Upper lobe of left lung (tissue), 6 donors: Measurements from ENCODE around the gene KLHL29. TPM values are rescaled to one million over a fixed set of nuclear protein-coding genes. Genes with fewer than 3 reads are reported as not detected.
A peak's percentile ranks its signal among the peaks of the same experiment; 100 is the strongest.

Source experiments
- ATAC-seq, 2 donors: fragments of 200-7000 bp; cut with Tn5 transposase; one replicate each; pipeline ENCODE4 v1.9.1; 2022; ENCODE audit warnings: mild to moderate bottlenecking in 2 of 2, moderate library complexity in 2 of 2; ENCODE audit not compliant: low FRiP score in 2 of 2
- DNase-seq, 2 donors: peaks; one replicate each; pipeline ENCODE4 v3.0.0-alpha.2; 2019 to 2020
- H3K27ac ChIP-seq, 4 donors: fragments of 200-600 bp; sonication (generic); one replicate each; pipeline ENCODE4 v1.5.1; 2016 to 2019
- H3K27me3 ChIP-seq, 4 donors: fragments of 200-600 bp; sonication (generic); one replicate each; pipeline ENCODE4 v1.5.1; 2017 to 2019
- H3K36me3 ChIP-seq, 4 donors: fragments of 200-600 bp; sonication (generic); one replicate each; pipeline ENCODE4 v1.5.1; 2016 to 2019
- H3K4me1 ChIP-seq, 4 donors: fragments of 200-600 bp; sonication (generic); one replicate each; pipeline ENCODE4 v1.5.1; 2018 to 2019
- H3K4me3 ChIP-seq, 4 donors: fragments of 200-600 bp; sonication (generic); one replicate each; pipeline ENCODE4 v1.5.1; 2017 to 2019; ENCODE audit warnings: mild to moderate bottlenecking in 2 of 4, moderate library complexity in 1 of 4
- H3K9me3 ChIP-seq, 4 donors: fragments of 200-600 bp; sonication (generic); one replicate each; pipeline ENCODE4 v1.5.1; 2018 to 2019
- CTCF ChIP-seq, 6 experiments: fragments of 450-650 bp in 4 of 6; fragments of 200-600 bp in 2 of 6; sonication (generic) in 2 of 6; IDR thresholded peaks; one replicate each; pipeline ENCODE4 v1.5.1; 2016 to 2019; ENCODE audit warnings: antibody characterized with exemption in 6 of 6
- EP300 ChIP-seq, 4 donors: sonication (generic); formaldehyde crosslinking; IDR thresholded peaks; one replicate each; pipeline ENCODE4 v1.5.1; 2017; ENCODE audit warnings: antibody characterized with exemption in 4 of 4, control low read depth in 2 of 4
- POLR2A ChIP-seq, 4 donors: fragments of 450-650 bp; IDR thresholded peaks; one replicate each; pipeline ENCODE4 v1.5.1; 2016 to 2017; ENCODE audit warnings: antibody characterized with exemption in 4 of 4, mild to moderate bottlenecking in 2 of 4
- POLR2AphosphoS5 ChIP-seq, 2 donors: sonication (generic); formaldehyde crosslinking; IDR thresholded peaks; one replicate each; pipeline ENCODE4 v1.5.1; 2017; ENCODE audit warnings: antibody characterized with exemption in 2 of 2
- WGBS, 2 donors: methylation state at CpG; one replicate each; pipeline ENCODE4 v1.1.5; 2017 to 2018; 5-methylcytosine and 5-hydroxymethylcytosine counted together
- total RNA-seq, 6 donors: library from RNA; depleted of rRNA in 4 of 6; stranded (reverse); fragments of >200 nt in 4 of 6; gene quantifications; one replicate each; pipeline versions ENCODE4 v1.1.0 to v1.2.1, GENCODE V29; 2016 to 2021
- donor health status: DM: no; HTN: no; CAD: no; lungs with moderate emphysema.
- donor health status: DM: no; HTN: yes; CAD: no; lungs with severe emphysema.

KLHL29 gene
- total RNA-seq, 6 donors from 2014 or later, result 8.6 to 34.4 (median 18.2) TPM

- Histone ChIP-seq H3K27ac (no peak overlapping the region), H3K4me1 (peaks cover 0 to 24% (median 4%) of the 10 kb centered on the region in 4 donors), H3K9me3 (no peaks in the 10 kb centered on the region), H3K36me3 (no peaks in the 10 kb centered on the region), H3K27me3 (no peaks in the 10 kb centered on the region), H3K4me3 (no peak overlapping the region)
- ATAC-seq (no peak), DNase-seq (no peak)
- 82 to 86% methylated on average over 10 to 15 of the region's 15 CpGs for WGBS, 2 donors
- TF ChIP-seq CTCF (IDR thresholded peaks at IDR 0.05), result no peak
- TF ChIP-seq EP300 (IDR thresholded peaks at IDR 0.05), result no peak
- no peak for TF ChIP-seq POLR2AphosphoS5 (IDR thresholded peaks at IDR 0.05)
- no peak for TF ChIP-seq POLR2A (IDR thresholded peaks at IDR 0.05)
Observed at GRCh38 chr2:23522726-23523372, 137.9 kb downstream of the KLHL29 start.

GRCh38 chr2:23523373-23524260, 138.6 kb downstream of the KLHL29 start:
- H3K36me3 ChIP-seq, result no peaks in the 10 kb centered on the region
- DNase-seq, result no peak
- 63 to 66% methylated on average over 19 to 20 of the region's 20 CpGs for WGBS, 2 donors
- peak overlapping the region; percentile 7 to 58 (median 35) for H3K27ac ChIP-seq
- H3K9me3 ChIP-seq, result no peaks in the 10 kb centered on the region
- H3K4me3 ChIP-seq, result no peak overlapping the region
- peaks cover 0 to 21% (median 3%) of the 10 kb centered on the region in 4 donors for H3K4me1 ChIP-seq
- H3K27me3 ChIP-seq, result no peaks in the 10 kb centered on the region
- peak in 1 of 2 donors; percentile 3 for ATAC-seq
- no peak for TF ChIP-seq POLR2AphosphoS5 (IDR thresholded peaks at IDR 0.05)
- no peak for TF ChIP-seq EP300 (IDR thresholded peaks at IDR 0.05)
- no peak for TF ChIP-seq CTCF (IDR thresholded peaks at IDR 0.05)
- TF ChIP-seq POLR2A (IDR thresholded peaks at IDR 0.05), result no peak

GRCh38 chr2:23524261-23524706, 139.3 kb downstream of the KLHL29 start:
- TF ChIP-seq POLR2A (IDR thresholded peaks at IDR 0.05), result no peak
- no peak for TF ChIP-seq EP300 (IDR thresholded peaks at IDR 0.05)
- no peak for TF ChIP-seq POLR2AphosphoS5 (IDR thresholded peaks at IDR 0.05)
- TF ChIP-seq CTCF (IDR thresholded peaks at IDR 0.05), result no peak
- peaks cover 0 to 14% (median 2%) of the 10 kb centered on the region in 4 donors for H3K4me1 ChIP-seq
- no peaks in the 10 kb centered on the region for H3K27me3 ChIP-seq
- 83 to 94% methylated on average over 13 to 19 of the region's 19 CpGs for WGBS, 2 donors
- DNase-seq (peak in 1 of 2 donors; percentile 83), ATAC-seq (peak in 1 of 2 donors; percentile 5)
- H3K4me3 ChIP-seq, result no peak overlapping the region
- no peaks in the 10 kb centered on the region for H3K9me3 ChIP-seq
- peak overlapping the region; percentile 7 to 58 (median 35) for H3K27ac ChIP-seq
- H3K36me3 ChIP-seq, result no peaks in the 10 kb centered on the region

- WGBS, 2 donors, result 90 to 94% methylated on average over 9 to 14 of the region's 16 CpGs
- Histone ChIP-seq H3K4me3 (no peak overlapping the region), H3K4me1 (peaks cover 0 to 13% (median 2%) of the 10 kb centered on the region in 4 donors), H3K36me3 (no peaks in the 10 kb centered on the region), H3K27me3 (no peaks in the 10 kb centered on the region), H3K9me3 (no peaks in the 10 kb centered on the region), H3K27ac (peak overlapping the region in 1 of 4 donors; percentile 58)
- ATAC-seq, result no peak
- no peak for TF ChIP-seq CTCF (IDR thresholded peaks at IDR 0.05)
- TF ChIP-seq POLR2AphosphoS5 (IDR thresholded peaks at IDR 0.05), result no peak
- no peak for TF ChIP-seq POLR2A (IDR thresholded peaks at IDR 0.05)
- TF ChIP-seq EP300 (IDR thresholded peaks at IDR 0.05), result no peak
- DNase-seq, result no peak
Observed at GRCh38 chr2:23525137-23525765, 140.3 kb downstream of the KLHL29 start.
